ENCODE results near the gene SMU1. TPM values are rescaled to one million over a fixed set of nuclear protein-coding genes. Genes with fewer than 3 reads are reported as not detected.

The SMU1 gene
- total RNA-seq, 2 donors from 2014 or later: 25.0 to 28.7 TPM

- Mint-ChIP-seq H3K27me3 (ENCODE audit: insufficient read depth) (no peaks in the 10 kb centered on the region), H3K36me3 (ENCODE audit: low read depth) (no peaks in the 10 kb centered on the region), H3K27ac (peak overlapping the region; percentile 52), H3K4me3 (no peak overlapping the region), H3K9me3 (no peaks in the 10 kb centered on the region), H3K4me1 (peaks cover 3% of the 10 kb centered on the region)
- H3K4me1 ChIP-seq (ENCODE audit: control insufficient read depth, insufficient read depth, low read length): peaks cover 2% of the 10 kb centered on the region
- no peak overlapping the region for H3K27ac ChIP-seq (ENCODE audit: low read depth, low read length)
- H3K27me3 ChIP-seq (ENCODE audit: control insufficient read depth, insufficient read depth, low read length, poor library complexity, severe bottlenecking): no peaks in the 10 kb centered on the region
- no peak overlapping the region for H3K9ac ChIP-seq (ENCODE audit: extremely low read depth, low read length, poor library complexity, severe bottlenecking)
- no peak overlapping the region for H3K4me3 ChIP-seq (ENCODE audit: low read length)
- H3K9me3 ChIP-seq (ENCODE audit: control insufficient read depth, low read length): no peaks in the 10 kb centered on the region
- WGBS, 2 experiments (ENCODE audit: insufficient coverage in 1 of 2, insufficient read length in 1 of 2): 94 to 96% methylated on average over 4 to 13 of the region's 13 CpGs
- no peaks in the 10 kb centered on the region for H3K36me3 ChIP-seq (ENCODE audit: control insufficient read depth, insufficient read depth, low read length)
- no peak for TF ChIP-seq CTCF (conservative IDR thresholded peaks at IDR 0.05)
- peak; percentile 45 for DNase-seq
Observed at GRCh38 chr9:33102551-33103210, 26.2 kb upstream of the SMU1 start.

- H3K27me3 Mint-ChIP-seq (ENCODE audit: insufficient read depth): no peaks in the 10 kb centered on the region
- H3K27ac Mint-ChIP-seq: no peak overlapping the region
- 91 to 96% methylated on average over 7 to 10 of the region's 10 CpGs for WGBS, 2 experiments (ENCODE audit: insufficient coverage in 1 of 2, insufficient read length in 1 of 2)
Observed at GRCh38 chr9:33101104-33101951, 24.9 kb upstream of the SMU1 start.

GRCh38 chr9:33099754-33100153 is 23.3 kb upstream of the SMU1 start:
- H3K9me3 Mint-ChIP-seq: no peaks in the 10 kb centered on the region
- no peak for TF ChIP-seq CTCF (conservative IDR thresholded peaks at IDR 0.05)
- H3K4me3 Mint-ChIP-seq: no peak overlapping the region
- peak; percentile 18 for DNase-seq
- H3K36me3 Mint-ChIP-seq (ENCODE audit: low read depth): no peaks in the 10 kb centered on the region
- Histone ChIP-seq H3K4me1 (ENCODE audit: control insufficient read depth, insufficient read depth, low read length) (no peaks in the 10 kb centered on the region), H3K4me3 (ENCODE audit: low read length) (no peak overlapping the region), H3K9ac (ENCODE audit: extremely low read depth, low read length, poor library complexity, severe bottlenecking) (no peak overlapping the region), H3K27ac (ENCODE audit: low read depth, low read length) (no peak overlapping the region), H3K36me3 (ENCODE audit: control insufficient read depth, insufficient read depth, low read length) (no peaks in the 10 kb centered on the region), H3K27me3 (ENCODE audit: control insufficient read depth, insufficient read depth, low read length, poor library complexity, severe bottlenecking) (no peaks in the 10 kb centered on the region), H3K9me3 (ENCODE audit: control insufficient read depth, low read length) (no peaks in the 10 kb centered on the region)
- no peaks in the 10 kb centered on the region for H3K4me1 Mint-ChIP-seq
- H3K27me3 Mint-ChIP-seq (ENCODE audit: insufficient read depth): no peaks in the 10 kb centered on the region
- no peak overlapping the region for H3K27ac Mint-ChIP-seq
- 94 to 100% methylated on average over 1 to 2 of the region's 2 CpGs for WGBS, 2 experiments (ENCODE audit: insufficient coverage in 1 of 2, insufficient read length in 1 of 2)

More at GRCh38 chr9:33101104-33101951, 24.9 kb upstream of the SMU1 start:
- H3K4me3 ChIP-seq (ENCODE audit: low read length): no peak overlapping the region
- H3K27me3 ChIP-seq (ENCODE audit: control insufficient read depth, insufficient read depth, low read length, poor library complexity, severe bottlenecking): no peaks in the 10 kb centered on the region
- H3K27ac ChIP-seq (ENCODE audit: low read depth, low read length): no peak overlapping the region
- no peak overlapping the region for H3K9ac ChIP-seq (ENCODE audit: extremely low read depth, low read length, poor library complexity, severe bottlenecking)
- no peaks in the 10 kb centered on the region for H3K36me3 ChIP-seq (ENCODE audit: control insufficient read depth, insufficient read depth, low read length)
- no peaks in the 10 kb centered on the region for H3K36me3 Mint-ChIP-seq (ENCODE audit: low read depth)
- TF ChIP-seq CTCF (conservative IDR thresholded peaks at IDR 0.05): no peak
- DNase-seq: no peak
- no peaks in the 10 kb centered on the region for H3K4me1 ChIP-seq (ENCODE audit: control insufficient read depth, insufficient read depth, low read length)
- H3K4me1 Mint-ChIP-seq: no peaks in the 10 kb centered on the region
- H3K9me3 ChIP-seq (ENCODE audit: control insufficient read depth, low read length): no peaks in the 10 kb centered on the region
- H3K4me3 Mint-ChIP-seq: no peak overlapping the region
- no peaks in the 10 kb centered on the region for H3K9me3 Mint-ChIP-seq
